NB4 (cell line): ENCODE data around the gene B3GNT2.
A peak's percentile ranks its signal among the peaks of the same experiment; 100 is the strongest.

Source experiments
- DNase-seq: peaks from one replicate; pipeline ENCODE4 v3.0.0; 2010; ENCODE audit warnings: low read depth
- H3K4me3 ChIP-seq: one replicate; pipeline ENCODE4 v1.5.1; 2011; ENCODE audit warnings: mild to moderate bottlenecking, low read depth, low read length, moderate library complexity
- MYC ChIP-seq: IDR thresholded peaks from 2 replicates; pipeline ENCODE4 v1.6.1; 2011; ENCODE audit warnings: low read depth, low read length
- POLR2A ChIP-seq: IDR thresholded peaks from 2 replicates; pipeline ENCODE4 v1.6.1; 2011; ENCODE audit warnings: mild to moderate bottlenecking; ENCODE audit not compliant: insufficient read length; ENCODE audit errors: extremely low read depth
- TF ChIP-seq, protein P1 (sequence below): IDR thresholded peaks from one replicate; pipeline ENCODE4 v1.5.1; 2012; ENCODE audit warnings: low read depth, low read length
- TF ChIP-seq, protein P2 (sequence below): IDR thresholded peaks from 2 replicates; pipeline ENCODE4 v1.6.1; 2011; ENCODE audit warnings: low read depth, low read length

B3GNT2 gene

DNA sequence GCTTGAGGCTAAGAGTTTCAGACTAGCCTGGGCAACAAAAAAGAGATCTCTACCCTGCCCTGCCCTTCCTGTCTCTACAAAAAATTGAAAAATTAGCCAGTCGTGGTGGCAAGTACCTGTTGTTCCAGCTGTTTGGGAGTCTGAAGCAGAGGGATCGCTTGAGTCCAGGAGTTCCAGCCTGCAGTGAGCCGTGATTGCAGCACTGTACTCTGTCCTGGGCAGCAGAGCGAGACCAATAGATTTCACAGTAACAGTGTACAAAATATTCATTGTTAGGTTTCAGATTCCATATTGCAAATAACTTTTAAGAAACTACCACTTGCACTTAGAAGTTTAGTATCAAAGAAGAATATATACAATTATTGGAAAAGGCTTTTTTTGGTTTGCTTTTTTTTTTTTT lies 54.3 kb downstream of the B3GNT2 start:
- H3K4me3 ChIP-seq = no peak overlapping the region
- TF ChIP-seq, protein P1, sequence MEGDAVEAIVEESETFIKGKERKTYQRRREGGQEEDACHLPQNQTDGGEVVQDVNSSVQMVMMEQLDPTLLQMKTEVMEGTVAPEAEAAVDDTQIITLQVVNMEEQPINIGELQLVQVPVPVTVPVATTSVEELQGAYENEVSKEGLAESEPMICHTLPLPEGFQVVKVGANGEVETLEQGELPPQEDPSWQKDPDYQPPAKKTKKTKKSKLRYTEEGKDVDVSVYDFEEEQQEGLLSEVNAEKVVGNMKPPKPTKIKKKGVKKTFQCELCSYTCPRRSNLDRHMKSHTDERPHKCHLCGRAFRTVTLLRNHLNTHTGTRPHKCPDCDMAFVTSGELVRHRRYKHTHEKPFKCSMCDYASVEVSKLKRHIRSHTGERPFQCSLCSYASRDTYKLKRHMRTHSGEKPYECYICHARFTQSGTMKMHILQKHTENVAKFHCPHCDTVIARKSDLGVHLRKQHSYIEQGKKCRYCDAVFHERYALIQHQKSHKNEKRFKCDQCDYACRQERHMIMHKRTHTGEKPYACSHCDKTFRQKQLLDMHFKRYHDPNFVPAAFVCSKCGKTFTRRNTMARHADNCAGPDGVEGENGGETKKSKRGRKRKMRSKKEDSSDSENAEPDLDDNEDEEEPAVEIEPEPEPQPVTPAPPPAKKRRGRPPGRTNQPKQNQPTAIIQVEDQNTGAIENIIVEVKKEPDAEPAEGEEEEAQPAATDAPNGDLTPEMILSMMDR = no peak
- TF ChIP-seq MYC (no peak), POLR2A (no peak)
- TF ChIP-seq, protein P2, sequence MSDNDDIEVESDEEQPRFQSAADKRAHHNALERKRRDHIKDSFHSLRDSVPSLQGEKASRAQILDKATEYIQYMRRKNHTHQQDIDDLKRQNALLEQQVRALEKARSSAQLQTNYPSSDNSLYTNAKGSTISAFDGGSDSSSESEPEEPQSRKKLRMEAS = no peak
- no peak for DNase-seq

DNA sequence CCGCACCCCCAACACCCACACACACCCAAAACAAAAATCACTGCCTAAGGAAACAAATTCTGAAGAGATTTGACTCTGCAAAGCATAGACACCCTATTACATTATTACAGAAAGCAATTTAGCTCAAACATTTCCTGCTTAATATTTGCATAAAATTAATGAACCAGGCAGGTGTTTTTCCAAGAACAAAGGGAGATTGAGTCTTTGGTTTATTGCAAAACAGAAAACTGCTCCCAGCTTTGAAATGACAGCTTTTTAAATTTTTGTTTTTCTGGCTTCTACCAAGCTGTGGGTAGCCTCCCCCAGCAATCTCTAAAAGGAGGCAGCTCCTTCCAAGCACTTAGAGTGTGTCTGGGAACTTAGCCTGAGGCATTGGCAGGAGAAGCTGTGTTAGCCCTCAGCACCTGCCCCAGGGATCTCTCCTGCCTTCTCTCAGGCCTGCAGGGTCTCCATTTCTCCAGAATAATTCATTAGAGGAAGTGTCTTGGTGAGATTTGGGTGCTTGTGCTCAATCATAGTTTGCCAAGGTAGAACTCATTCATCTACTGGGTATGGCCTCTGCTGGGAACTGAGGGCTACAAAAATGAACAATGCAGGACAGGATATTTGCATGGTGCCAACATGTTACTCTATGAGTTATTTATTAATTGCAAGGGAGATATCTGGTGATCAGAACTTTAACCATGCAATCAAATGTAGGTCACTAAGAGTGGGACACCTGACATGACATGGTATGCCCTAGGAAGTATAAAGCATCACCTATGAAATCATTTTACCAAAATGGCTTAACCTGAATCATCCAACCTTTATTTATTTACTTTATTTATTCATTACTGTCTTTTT lies 58.7 kb downstream of the B3GNT2 start:
- no peak for DNase-seq
- TF ChIP-seq, protein P1 = no peak
- TF ChIP-seq POLR2A (no peak), MYC (no peak)
- TF ChIP-seq, protein P2 = no peak
- H3K4me3 ChIP-seq = no peak overlapping the region

DNA sequence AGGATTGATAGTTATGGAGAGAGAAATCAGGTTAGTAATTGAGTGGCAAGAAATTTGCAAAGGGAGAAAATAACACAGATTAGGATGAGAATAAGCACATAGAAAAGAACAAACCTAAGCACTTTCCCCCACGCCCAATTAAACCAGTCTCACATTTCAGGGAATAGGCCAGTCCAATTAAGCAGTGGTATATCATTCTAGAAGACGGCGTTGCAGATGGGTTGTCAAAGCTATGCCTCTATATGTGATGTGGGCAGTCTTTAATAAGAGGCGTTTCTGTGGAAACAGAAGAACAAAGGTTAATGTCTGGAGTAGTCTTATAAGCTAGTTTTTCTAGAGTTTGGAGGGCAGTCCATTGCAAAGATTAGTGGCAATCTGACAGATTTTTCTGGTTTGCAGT lies 61.6 kb downstream of the B3GNT2 start:
- H3K4me3 ChIP-seq = no peak overlapping the region
- TF ChIP-seq, protein P1 = no peak
- TF ChIP-seq POLR2A (no peak), MYC (no peak)
- TF ChIP-seq, protein P2 = no peak

DNA sequence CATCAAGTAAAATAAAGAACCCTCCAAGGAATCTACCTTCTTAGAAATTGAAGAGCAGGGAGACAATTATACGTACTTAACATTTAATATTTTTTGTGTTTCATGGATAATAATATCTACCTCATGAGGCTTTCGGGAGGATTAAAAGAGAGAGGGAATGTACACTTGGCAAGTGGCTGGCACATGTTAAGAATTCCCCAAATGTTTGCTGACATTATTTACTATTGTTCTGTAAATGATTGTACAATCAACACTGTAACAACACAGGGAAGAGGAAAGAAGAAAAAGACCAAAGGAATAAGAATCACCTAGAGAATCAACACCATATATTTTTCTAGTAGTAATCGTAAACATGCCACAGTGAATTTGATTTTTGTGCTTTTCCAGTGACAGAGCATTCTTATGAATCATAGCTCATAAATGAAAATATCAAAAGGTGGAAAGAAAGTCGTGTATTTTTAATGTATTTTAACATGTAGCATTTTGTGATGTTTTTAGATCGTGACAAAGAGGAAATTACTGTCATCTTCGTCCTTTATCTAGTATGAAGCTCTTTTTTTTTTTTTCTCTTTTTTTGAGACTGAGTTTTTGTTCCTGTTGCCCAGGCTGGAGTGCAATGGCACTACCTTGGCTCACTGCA lies 67.3 kb downstream of the B3GNT2 start:
- TF ChIP-seq, protein P2 = no peak
- no peak overlapping the region for H3K4me3 ChIP-seq
- no peak for DNase-seq

More for the DNA sequence above, 61.6 kb downstream of the B3GNT2 start:
- no peak for DNase-seq

DNA sequence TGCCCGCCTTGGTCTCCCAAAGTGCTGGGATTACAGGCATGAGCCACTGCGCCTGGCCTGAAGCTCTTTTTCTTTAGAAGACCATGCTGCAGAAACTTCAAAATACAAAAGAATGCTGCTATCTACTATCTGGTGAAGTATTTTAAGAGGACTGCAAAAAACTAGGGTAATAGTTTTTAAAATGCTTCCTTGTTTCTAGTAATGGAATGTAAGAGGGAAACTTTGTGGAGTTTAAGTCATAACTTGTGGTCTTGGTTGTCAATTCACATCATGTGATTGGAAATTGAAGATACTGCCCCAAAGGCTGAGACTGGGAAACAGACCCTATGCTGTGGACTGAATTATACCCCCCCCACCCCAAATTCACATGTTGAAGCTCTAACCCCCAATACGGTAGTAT lies 68.3 kb downstream of the B3GNT2 start:
- H3K4me3 ChIP-seq = no peak overlapping the region
- DNase-seq = peak; percentile 7
- no peak for TF ChIP-seq MYC
- TF ChIP-seq, protein P2 = no peak
- TF ChIP-seq, protein P1 = no peak
- TF ChIP-seq POLR2A = no peak

DNA sequence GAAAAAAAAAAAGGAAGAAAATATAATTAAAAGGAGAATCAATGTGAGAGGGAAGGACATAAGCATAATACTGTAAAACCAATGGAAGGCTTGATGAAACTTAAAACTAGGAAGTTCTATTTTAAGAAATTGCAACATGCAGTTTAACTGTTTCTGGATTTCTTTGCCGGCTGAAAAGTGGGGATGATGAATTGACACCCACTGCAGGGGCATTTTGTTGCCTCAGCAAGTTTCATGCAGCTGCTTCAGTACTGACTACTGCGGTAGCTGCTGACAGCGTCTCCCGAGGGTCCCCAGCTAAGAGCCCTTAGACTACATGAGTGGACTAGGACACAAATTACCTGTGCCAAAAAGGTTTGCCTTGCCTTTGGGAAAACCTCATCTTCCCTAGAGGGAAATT lies 69.2 kb downstream of the B3GNT2 start:
- H3K4me3 ChIP-seq = no peak overlapping the region
- TF ChIP-seq, protein P1 = no peak
- TF ChIP-seq POLR2A = no peak
- TF ChIP-seq, protein P2 = no peak
- no peak for TF ChIP-seq MYC
- DNase-seq = peak; percentile 87
